GM19372 (cell line): Measurements from ENCODE around the gene BTNL2.
A peak's percentile ranks its signal among the peaks of the same experiment; 100 is the strongest.
"Not testable (repeated sequence)": the region's sequence is repeated elsewhere in the genome, so short reads cannot be mapped to it uniquely, and the experiment has no call there.

Experiments
- ATAC-seq: cut with Tn5 transposase; IDR thresholded peaks from one replicate; pipeline ENCODE4 v1.9.1; 2021; ENCODE audit warnings: mild to moderate bottlenecking, low read depth, moderate library complexity; ENCODE audit not compliant: unreplicated experiment

Gene BTNL2

GRCh38 chr6:32406857-32407256 is at the start of gene BTNL2:
BTNL2 (minus strand) TSS chr6:32407181; CDS start chr6:32407123, 58 bp downstream.
- ATAC-seq = no peak

- no peak for ATAC-seq
These were observed 42.2 kb upstream of the BTNL2 start for GRCh38 chr6:32449088-32449736.

GRCh38 chr6:32447932-32448331 is 41.0 kb upstream of the BTNL2 start:
- ATAC-seq = no peak

- ATAC-seq = no peak
These were observed 38.4 kb upstream of the BTNL2 start for GRCh38 chr6:32445321-32445854.

DNA sequence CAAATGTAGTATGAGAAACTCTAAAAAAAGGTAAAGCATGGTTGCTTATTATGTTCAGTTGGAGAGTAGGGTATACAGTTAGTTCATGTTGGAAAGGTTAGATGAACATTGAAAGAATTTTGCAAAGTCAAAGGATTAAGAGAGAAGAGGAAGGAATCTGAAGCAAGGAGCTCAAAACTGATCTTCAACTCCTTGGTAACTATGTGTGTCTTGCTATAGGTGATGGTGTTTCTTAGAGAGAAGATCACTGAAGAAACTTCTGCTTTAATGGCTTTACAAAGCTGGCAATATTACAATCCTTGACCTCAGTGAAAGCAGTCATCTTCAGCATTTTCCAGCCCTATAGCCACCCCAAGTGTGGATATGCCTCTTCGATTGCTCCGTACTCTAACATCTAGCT is 37.5 kb upstream of the BTNL2 start:
- ATAC-seq = no peak

DNA sequence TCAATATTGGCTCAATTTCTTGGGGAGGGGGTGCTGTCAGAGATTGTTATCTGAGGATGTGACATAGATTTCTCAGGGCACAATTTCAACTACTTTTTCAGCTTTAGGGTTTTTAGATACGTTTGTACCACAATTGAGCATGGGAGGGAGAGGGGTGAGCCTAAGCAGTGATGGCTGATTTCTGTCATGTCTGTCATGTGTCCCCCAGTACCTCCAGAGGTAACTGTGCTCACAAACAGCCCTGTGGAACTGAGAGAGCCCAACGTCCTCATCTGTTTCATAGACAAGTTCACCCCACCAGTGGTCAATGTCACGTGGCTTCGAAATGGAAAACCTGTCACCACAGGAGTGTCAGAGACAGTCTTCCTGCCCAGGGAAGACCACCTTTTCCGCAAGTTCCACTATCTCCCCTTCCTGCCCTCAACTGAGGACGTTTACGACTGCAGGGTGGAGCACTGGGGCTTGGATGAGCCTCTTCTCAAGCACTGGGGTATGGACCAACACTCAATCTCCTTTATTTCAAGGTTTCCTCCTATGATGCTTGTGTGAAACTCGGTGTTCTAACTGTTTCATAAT is 36.1 kb upstream of the BTNL2 start:
- no peak for ATAC-seq

DNA sequence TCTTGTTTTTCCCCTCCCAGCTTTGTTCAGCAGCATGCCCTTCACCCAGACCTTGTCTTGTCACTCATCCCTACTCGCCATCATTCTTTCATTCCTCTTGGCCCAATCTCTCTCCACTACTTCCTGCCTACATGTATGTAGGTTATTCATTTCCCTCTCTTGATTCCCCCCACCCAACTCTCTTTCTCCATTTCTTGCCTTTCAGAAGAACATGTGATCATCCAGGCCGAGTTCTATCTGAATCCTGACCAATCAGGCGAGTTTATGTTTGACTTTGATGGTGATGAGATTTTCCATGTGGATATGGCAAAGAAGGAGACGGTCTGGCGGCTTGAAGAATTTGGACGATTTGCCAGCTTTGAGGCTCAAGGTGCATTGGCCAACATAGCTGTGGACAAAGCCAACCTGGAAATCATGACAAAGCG is 35.3 kb upstream of the BTNL2 start:
- ATAC-seq = no peak

DNA sequence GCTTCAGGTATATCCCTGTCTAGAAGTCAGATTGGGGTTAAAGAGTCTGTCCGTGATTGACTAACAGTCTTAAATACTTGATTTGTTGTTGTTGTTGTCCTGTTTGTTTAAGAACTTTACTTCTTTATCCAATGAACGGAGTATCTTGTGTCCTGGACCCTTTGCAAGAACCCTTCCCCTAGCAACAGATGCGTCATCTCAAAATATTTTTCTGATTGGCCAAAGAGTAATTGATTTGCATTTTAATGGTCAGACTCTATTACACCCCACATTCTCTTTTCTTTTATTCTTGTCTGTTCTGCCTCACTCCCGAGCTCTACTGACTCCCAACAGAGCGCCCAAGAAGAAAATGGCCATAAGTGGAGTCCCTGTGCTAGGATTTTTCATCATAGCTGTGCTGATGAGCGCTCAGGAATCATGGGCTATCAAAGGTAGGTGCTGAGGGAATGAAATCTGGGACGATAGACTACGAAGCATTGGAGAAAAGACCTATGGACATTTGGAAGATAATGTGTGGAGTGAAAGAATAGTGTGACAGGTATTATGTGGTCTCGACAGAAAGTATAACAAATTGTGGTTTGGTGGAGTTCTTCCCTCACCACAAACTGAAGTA is 32.7 kb upstream of the BTNL2 start, which contains the start of gene HLA-DRA:
TSS of gene HLA-DRA (plus strand) at position 286 of the 613 bp plus-strand sequence. CDS start at position 350, 64 bp downstream.
- peak; percentile 66 for ATAC-seq

GRCh38 chr6:32439139-32439538 is 32.2 kb upstream of the BTNL2 start:
- no peak for ATAC-seq

GRCh38 chr6:32436995-32437836 is 30.2 kb upstream of the BTNL2 start:
- ATAC-seq = peak; percentile 66

- ATAC-seq = no peak
These were observed 29.2 kb upstream of the BTNL2 start for GRCh38 chr6:32436186-32436585.

DNA sequence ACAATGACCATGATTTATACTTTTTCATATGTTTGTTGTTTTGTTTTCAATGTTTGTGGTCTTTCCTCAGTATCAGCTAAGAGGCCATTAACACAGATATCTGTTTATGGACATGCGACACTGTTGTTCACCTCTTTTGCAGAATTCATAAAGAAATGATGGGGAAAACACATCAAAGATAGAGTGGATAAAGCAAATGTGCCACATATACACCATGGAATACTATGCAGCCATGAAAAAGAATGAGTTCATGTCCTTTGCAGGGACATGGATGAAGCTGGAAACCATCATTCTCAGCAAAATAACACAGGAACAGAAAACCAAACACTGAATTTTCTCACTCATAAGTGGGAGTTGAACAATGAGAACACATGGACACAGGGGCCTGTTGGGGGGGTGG is 27.0 kb upstream of the BTNL2 start:
- not testable (repeated sequence) for ATAC-seq

DNA sequence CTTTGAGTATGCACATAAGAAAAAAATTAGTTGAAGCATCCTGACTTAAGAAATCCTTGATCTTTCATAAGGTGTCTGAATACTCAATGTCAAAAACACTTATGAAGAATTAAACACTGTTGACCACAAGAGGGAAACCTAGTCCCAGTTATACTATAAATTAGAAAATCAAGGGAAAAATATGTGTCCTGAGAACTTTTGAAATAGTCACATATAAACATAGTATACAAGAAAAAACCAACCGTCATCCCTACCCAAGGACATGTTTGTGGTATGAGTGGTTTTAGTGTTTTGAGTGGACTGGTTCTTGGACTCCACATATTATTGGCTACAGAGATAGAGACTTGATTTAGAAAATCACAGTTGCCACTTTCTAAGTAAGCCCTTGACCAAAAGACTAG is 25.1 kb upstream of the BTNL2 start:
- no peak for ATAC-seq

DNA sequence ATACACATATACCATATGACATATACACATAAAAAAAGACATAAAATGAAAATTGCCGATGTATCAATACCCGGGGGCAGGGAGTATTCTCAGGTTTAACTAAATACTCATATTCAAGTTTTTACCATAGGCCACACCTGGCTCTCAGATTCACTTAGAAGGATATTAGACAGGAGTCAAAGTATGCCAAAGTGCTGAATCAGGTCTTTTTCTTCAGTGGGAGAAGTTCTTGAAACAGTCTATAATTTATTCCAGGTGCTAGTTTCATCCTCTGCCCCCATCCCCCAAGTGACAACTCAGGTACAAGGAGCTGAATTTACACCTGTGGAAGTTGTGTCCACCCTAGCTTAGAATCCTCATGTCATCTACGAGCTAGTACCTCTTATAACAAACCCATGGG is 24.2 kb upstream of the BTNL2 start:
- no peak for ATAC-seq

DNA sequence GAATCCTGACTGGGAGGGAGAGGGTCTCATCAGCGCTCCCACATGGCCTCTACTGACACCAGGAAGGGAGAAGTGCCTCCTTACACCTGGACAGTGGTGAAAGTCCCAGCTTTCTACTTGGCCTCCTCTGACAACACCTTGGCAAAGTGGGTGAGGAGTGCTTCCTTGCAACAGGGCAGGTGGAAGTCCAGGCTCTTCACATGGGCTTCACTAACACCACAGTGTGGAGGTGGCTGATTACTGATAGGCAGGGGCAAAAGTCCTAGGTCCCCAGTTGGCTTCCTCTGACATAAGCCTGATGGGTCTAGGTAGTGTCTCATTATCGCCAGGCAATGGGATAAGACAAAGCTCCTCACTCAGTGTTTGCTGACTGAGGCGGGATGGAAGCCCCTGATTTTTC is 23.2 kb upstream of the BTNL2 start:
- ATAC-seq = no peak

DNA sequence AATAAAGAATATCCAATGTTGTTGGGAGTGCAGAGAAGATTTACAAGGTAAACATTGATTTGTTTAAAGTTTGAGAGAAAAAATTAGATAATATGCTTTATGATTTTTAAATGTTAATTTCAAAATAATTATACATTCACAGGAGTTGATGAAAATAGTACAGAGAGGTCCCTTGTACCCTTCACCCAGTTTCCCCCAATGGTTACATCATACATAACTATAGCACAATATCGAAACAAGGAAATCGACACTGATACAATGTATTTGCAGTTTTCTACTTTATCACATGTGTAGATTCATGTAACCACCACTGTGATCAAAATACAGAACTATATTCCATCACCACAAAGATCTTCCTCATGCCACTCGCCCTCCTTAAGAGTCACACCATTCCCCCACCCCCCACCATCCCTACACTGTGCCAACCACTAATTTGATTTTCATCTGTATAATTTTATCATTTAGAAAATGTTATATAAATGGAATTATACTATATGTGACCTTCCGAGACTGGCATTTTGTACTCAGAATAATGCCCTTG is 21.0 kb upstream of the BTNL2 start:
- no peak for ATAC-seq

GRCh38 chr6:32427218-32427617 is 20.2 kb upstream of the BTNL2 start:
- ATAC-seq = no peak

DNA sequence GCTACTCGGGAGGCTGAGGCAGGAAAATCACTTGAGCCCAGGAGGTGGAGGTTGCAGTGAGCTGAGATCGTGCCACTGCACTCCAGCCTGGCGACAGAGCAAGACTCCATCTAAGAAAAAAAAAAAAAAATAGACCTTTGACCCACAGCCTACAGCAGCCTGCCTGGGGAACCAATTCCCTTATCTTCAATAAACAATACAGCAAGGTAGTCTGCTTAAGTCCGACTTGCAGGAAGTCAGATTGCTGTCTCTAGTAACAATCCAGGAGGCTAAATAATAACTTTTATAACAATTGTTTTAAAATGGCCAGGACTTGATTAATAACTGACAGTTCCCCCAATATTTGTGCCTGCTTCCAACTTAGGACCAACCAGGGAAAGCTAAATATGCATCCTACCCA is 19.4 kb upstream of the BTNL2 start:
- ATAC-seq = no peak

GRCh38 chr6:32424589-32425300 is 17.8 kb upstream of the BTNL2 start:
- ATAC-seq = no peak

GRCh38 chr6:32416036-32416435 is 9.1 kb upstream of the BTNL2 start:
- no peak for ATAC-seq
